NCI-H524 (cell line): ENCODE results near the gene CEP97.

ENCODE experiments used
- DNase-seq, 2 experiments: peaks; one replicate each; lab custom pipeline; 2025; lab: John Stamatoyannopoulos, UW

The CEP97 gene

DNA sequence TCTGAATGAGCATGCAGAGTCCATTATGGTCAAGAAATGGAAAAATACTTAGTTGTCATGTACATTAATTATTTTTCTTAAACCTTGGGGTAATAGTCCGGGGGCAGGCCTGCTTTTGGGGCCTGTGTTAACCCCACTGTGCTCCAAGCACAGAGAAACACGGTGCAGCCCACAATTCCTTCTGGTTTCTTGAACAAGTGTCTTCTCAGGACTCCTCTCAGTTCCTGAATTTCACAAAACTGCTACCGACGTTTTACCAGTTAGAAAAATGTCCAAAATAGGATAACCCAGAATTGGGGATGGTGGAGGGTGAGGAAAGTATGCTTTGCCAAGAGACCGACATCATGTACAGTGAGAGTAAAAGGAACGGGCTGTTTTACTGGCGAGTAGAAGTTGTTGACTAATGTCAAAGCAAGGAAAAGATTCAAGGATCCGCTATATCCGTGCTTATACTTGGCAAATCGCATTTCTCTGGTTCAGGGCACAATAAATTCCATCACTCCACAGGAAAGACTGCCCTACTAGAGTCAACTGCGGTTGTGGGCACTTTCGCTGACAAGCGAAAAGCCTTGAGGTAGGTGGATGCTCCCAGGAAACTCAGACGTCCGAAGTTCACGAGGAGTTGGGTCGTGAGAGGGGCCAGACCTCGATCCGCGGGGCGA lies 54.1 kb downstream of the CEP97 start:
- DNase-seq = no peak

DNA sequence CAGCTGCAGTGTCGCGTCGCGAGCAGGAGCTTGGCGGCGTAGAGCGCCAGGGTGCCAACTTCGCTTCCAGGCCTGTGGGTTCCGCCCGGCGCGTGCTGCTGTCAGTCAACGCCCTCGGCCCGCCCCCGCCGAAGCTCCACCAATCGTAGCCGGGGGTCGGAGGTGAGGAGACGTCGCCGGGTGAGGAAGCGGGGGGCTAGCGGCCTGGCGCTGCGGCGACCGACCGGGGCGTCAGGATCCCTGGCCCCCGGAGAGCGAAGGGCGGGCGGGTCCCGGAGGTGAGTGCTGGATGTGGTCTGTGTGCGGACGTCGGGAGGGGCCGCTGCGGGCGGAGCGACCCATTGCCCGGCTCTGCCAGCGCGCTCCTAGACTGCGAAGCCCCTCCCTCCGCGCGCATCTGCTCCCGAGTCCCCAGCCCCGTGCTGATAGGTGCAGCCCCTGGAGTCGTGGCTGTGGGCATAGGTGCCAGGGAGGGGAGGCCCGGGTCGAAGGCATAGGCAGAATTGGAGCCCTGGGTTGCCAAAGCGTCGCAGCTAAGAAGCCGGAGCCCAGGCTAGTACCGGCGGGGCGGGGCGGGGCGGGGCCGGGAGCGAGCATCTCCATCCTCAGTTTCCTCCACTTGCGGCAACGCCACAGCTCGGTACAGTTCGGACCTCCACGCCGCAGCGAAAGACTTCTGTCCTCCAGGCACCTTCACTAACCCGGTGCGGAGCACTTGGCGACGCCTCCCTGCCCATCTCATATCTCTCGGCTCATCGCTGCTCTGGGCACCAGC lies 54.8 kb downstream of the CEP97 start, which contains the start of gene NXPE3:
NXPE3 (plus strand) TSS at position 165 of the 775 bp plus-strand sequence. CDS start 6,386 bp downstream, outside the sequence.
- peak; percentile 92 to 95 for DNase-seq

DNA sequence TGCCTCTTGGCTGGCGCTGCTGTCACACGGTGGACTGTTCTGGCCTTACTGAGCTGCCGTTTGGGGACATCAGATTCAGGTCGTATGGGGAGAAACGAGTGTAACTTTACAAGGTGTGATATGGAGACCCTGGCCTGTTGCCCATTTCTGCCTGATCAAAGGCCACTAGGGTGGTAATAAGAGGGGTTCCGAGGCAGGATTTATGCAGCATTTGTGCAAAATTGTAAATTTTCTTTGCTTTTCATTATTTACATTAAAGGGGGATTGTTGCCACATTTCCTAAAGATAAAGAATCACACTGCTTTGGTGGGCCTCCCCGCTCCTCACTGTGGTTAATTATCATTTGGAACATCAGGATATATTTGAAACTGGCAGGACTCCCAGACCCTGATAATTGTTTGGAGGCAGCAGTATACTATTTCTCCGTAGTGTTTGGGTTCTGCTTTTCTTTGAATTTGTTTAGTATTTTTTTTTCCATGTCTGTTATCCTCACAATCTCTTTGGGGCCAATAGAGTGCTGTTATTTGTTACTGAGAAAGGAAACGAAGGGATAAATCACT lies 55.5 kb downstream of the CEP97 start:
- no peak for DNase-seq

DNA sequence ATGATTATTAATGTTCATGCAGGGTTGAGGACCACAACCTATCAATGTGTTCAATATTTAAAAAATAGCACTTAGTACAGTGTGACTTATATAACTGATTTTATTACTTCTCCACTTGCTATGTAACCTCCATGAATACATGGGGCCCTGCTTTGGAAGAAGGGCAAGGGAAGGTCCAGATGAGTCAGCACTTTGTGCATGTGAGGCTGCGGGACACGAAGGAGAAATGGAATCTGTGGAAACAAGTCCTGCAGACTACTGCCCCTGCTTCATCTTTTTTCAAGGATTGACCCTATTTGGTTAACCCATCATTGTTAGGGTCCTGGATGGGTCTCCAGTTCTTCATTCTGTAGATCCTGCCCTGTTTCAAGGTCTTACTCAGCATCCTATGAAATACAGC lies 56.2 kb downstream of the CEP97 start:
- no peak for DNase-seq

DNA sequence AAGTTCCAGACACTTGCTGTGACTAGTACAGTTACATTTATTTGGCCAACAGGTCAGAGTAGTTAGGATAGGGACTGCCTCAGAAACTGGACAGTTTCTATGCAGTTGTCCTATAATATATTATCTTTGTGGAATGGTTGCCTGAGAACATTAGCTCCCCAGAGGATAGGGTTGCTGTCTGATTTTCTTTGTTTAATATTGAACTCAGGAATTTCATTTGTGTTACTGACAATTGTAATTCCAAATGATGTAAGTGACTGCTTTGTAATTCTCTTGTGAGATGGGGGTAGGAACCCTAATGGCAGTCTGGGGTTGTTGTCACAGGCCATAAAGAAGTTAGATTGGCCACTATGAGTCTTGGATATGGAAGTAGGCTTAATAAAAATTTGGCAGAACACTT lies 56.8 kb downstream of the CEP97 start:
- DNase-seq = no peak

DNA sequence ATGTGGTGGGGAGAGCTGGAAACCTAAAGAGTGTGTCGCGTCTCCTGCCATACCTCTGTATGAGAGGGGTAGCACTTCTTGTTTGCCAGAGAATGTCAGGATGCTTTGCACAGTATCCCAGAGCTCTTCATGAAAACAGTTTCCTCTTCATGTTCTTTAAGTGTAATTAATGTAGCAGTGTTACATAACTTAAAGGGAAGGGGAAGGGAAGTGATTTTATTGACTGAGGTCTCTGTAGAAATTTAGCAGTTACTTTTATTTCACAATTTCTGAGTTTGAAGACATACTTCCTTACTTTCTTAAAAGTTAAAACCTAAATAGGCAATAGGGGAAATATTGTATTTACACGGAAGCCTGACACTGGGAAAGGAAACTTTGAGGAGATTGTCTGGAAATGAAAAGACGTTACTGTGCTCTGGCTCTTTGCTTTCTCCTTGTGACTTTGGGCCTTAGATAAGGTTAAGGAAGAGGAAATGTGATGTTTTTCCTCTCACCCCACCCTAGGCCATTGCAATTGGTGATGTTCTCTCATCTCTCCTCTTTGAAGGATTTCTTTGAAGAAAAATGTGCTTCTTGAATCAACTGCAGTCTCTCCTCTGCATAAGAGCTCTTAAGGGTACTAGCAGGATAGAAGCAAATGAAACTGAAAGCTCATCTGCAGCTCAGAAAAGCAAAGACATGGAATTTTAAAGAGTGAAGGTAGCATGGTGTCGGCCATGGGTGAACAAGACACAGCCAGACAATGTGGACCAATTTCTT lies 60.6 kb downstream of the CEP97 start:
- no peak for DNase-seq

DNA sequence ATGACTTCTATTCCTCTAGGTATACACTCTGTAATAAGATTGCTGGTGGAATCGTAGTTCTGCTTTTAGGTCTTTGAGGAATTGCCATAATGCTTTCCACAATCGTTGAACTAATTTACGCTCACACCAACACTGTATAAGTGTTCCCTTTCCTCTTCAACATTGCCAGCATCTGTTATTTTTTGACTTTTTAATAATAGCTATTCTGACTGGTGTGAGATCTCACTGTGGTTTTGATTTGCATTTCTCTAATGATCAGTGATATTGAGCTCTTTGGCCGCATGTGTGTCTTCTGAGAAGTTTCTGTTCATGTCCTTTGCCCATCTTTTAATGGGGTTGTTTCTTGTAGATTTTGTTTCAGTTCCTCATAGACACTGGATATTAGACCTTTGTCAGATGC lies 67.4 kb downstream of the CEP97 start:
- no peak for DNase-seq

DNA sequence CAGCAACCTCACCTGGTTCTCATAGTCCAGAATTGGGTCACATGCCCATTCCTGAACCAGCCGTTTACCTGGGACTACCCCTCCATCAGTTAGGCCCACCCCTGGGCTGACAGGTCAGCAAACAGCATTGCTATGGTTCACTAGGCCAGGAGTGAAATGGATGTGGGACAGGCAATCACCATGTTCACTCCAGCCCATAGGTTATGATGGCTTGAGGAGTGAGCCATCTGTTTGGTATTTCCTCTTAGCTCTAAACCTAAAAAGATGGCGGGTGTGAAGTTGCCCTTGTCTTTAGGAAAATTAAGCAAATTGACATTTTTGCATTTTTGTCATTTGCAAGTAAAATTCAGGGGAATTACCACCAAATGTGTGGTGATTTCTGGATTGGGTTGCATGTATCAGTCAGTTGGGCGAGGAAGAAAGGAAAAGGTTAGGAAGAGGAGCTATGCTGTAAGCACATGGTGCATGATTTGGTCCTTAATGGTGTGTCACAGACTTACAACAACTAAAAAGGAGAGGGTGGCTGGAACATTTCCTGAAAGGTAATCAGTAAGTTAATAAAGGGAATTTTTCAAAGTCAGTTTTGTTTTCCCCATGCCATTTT lies 71.8 kb downstream of the CEP97 start:
- DNase-seq = peak in 1 of 2 experiments; percentile 8

DNA sequence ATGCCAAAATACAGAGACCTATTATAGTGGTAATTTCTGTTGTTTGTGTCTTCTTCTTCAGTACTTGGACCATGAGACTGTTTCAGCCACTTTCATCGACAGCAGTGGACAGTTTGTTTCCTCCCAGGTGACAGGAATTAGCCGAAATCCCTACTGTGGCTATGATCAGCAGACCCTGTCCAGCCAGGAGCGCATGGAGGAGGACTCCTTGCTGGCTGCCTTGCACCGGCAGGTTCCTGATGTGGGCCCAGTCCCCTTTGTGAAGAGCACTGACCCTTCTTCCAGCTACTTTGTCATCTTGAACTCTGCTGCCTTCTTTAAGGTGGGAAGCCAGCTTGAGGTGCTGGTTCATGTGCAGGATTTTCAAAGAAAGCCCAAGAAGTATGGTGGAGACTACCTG lies 76.8 kb downstream of the CEP97 start:
- DNase-seq = no peak

DNA sequence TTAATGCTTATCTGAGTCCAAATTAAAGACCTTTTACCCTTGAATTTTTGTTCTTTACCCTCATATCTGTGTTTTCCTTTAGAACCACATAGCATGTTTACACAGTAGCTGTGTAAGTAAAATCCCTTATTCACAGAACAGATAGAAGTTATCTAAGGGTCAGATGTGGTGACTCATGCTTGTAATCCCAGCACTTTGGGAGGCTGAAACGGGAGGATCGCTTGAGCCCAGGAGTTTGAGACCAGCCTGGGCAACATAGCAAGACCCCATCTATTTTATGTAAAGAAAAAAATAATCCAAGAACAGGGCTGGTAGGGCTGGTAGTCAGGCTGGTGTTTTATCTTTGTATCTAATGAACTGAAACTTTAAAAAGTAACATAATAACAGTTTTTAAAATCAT lies 77.8 kb downstream of the CEP97 start:
- no peak for DNase-seq

DNA sequence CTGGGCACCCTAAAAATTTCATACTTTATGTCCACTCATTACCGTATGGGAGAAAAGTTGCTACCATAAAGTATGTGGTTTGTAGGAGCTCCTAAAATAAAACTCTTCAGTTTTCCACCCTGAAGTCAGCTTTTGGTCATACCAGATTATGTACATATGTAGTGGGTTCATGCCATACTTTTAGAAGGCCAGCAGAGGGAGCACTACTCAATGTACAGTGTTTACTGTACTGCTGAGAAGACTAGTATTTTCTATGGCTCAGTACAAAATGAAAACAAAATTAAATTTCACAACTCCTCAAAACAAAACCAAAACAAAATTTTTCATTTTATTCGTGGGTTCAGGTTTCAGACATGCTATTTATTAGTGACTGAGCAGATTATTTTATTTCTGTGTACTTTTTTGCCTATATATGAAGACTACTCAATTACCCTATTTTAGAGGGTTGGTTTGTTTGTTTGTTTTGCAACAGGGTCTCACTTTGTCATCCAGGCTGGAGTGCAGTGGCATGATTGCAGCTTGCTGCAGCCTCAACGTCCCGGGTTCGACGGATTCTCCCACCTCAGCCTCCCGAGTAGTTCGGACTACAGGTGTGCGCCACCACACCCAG lies 78.9 kb downstream of the CEP97 start:
- peak; percentile 55 to 72 for DNase-seq

DNA sequence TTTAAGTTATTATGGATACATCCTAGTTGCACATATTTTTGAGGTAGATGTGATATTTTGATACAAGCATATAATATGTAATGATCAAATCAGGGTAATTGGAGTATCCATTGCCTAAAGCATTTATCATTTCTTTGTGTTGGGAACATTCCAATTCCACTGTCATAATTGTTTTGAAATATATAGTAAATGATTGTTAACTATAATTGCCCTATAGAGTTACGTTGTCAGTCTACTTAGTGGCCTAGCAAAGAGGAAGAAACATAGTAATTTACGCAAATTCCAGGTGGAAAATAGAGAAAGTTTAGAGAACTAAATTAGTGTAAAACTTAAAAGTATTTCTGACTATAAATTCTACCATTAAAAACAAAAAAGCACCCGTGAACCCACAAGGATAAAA lies 79.5 kb downstream of the CEP97 start:
- DNase-seq = no peak

DNA sequence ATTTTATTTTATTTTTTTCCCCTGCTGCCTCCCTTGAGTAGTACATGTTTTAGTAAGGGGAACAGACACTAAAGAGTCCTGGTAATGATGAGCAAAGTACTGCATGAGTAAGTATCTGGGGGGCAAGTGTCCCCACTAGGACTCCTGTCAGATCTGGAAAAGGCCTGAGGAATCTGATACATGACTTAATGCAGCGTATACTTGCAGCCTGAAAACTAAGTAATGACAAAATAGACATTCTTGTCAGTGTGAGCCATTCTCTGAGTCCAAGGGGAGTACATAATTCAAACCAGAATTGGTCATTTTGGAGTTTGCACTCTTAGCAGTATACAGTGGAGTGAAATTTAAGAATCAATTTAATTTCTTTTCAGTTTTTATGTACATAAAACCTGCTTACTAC lies 82.1 kb downstream of the CEP97 start:
- DNase-seq = no peak

DNA sequence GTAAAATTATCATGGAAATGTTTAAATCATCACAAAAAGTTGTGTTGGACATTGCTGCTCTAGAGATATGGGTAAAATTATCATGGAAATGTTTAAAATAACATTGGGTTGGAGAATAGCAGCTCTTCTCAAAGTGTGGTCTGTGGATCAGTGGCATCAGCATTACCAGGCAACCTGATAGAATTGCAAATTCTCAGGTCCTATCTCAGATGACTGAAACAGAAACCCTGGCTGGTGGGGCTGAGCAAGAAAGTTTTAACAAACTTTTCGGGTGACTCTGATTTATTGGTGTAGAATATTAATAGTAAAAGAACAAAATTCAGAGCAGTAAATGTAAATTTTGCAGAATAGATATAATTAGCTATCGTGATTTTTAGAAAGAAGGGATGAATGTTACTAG lies 83.5 kb downstream of the CEP97 start:
- no peak for DNase-seq

DNA sequence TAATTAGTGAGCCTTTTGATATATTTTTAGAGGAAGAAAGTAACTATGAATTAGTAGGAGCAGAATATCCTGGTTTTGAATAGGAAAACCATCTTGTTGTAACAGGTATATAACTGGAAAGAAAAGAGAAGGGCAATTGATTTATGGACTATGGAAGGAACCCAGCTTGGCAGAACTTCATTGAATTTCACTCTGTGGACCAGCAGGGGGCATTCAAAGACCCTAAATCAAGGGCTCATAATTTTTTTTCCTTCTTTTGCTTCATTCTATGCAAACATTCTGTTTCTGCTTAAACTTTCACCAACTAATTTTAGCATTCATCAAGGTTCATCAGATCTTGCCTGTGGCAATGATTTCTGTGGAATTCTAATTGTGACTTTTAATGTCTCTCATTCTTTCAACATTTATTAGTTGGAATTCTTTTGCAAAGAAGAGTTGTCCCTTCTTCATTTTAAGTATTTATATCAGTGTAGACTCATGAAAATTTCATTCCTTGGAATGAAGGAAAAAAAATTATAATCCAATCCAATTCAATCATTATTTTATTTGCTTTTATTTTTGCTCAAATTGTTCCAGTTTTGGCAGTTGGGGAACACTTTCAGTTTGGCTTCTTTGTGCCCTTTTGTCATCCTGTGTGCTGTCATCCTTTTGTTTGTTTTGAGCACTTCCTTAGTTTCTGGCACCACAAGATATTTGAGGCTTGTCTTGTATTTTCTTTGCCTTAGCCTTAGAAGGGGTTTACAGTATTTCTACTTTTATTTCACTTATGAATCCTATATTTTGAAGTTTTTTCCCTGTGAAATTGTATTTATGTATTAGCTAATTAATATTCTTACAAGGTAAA lies 85.0 kb downstream of the CEP97 start:
- DNase-seq = peak in 1 of 2 experiments; percentile 51

DNA sequence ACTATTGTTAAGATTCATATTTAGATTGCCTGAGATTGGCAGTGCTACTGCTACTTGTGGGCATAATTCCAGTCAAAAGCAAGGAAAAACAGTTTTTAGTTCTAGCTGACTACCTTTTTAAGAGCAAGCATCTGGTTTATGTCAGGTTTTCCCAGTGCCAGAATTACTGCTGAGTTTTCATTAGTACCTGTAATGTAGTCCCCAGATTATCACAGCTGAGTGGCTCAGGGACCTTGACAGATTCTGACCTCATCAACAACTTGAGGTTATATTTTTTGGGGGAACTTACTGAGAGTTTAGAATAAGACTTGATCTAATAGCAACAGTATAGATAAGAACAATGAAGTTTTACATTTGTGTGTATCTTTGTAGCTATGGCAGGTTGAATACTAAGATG lies 85.6 kb downstream of the CEP97 start:
- peak in 1 of 2 experiments; percentile 41 for DNase-seq

DNA sequence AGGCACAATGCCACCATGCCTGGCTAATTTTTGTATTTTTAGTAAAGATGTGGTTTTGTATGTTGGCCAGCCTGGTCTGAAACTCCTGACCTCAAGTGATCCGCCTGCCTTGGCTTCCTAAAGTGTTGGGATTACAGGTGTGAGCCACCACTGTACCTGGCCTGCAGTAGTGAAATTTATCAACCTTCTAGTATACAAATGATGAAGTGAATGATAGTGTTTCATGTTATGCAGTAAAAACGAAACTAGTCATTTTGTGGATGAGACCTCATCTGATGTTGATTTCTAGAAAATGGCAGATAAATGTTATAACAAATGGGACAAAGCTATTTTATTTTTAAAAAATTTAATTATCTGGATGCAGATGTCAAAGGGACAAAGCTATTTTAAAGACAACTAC lies 87.5 kb downstream of the CEP97 start:
- no peak for DNase-seq

DNA sequence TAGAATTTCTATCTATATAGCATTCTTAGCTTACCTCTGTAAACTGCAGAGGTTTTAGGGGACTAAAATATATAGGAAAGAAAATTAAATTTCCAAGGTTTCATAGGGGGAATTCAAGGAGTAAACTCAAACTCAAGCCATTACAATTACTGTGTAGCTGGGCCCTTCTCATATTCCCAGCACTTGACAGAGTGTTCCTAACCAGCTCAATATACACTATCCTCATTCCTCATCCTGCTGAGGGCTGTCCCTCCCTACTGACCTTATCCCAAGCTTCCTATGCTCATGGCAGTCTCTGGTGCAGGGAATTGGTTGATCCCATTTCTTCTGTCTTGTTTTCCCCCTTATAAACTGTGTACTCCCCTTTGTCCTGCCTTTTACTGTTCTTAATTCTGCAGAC lies 88.5 kb downstream of the CEP97 start:
- no peak for DNase-seq

DNA sequence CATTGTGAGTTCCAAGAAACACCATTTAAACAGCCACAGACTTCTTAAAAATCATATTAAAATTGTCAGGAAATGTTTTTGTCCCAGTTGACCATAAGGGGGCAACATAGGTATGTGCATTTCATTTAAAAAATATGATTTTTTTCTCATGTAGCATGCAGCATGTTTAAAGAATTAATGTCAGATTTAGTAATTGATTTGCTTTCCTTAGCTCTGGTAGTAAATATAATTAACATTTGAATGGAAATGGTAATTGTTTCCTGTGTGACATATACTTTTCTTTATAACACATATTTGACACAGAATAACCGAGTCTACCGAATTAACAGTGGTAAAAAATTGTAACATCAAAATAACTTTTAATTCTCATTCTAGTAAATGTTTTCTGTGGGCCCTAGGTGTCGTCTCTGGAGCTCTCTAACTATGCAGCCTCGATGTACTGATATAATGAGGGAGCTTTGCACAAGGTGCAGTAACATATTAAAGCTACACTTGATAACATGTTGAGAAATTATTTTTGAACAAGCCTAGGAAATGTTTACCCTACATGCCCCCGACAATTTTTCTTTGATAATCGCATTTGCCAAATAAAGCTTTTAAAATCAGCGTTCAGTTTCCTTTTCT lies 89.5 kb downstream of the CEP97 start:
- DNase-seq = peak in 1 of 2 experiments; percentile 45

DNA sequence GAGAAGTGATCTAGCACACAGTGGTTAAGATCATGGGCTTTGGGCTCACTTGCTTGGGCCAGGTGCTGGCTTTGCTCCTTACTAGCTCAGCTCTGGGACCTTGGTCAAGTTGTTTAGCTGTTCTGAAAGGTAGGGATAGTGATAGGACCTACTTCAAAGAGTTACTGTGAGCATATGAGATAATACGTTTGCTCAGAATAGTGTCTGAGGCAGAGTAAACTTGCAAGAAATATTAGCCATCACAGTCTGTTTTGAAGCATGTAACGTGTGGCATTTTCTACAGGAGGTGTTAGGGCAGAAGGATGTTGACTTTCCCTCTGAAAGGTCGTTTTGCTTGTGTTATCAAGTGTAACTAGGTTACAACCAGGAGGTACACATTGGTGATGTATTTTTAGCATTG lies 90.4 kb downstream of the CEP97 start:
- DNase-seq = no peak
